HG02938 (cell line): ENCODE data around the gene BCL10.

ENCODE experiments used
- ATAC-seq: cut with Tn5 transposase; IDR thresholded peaks from one replicate; pipeline ENCODE4 v1.9.1; 2021; ENCODE audit warnings: mild to moderate bottlenecking, moderate library complexity; ENCODE audit not compliant: unreplicated experiment

The BCL10 gene

DNA sequence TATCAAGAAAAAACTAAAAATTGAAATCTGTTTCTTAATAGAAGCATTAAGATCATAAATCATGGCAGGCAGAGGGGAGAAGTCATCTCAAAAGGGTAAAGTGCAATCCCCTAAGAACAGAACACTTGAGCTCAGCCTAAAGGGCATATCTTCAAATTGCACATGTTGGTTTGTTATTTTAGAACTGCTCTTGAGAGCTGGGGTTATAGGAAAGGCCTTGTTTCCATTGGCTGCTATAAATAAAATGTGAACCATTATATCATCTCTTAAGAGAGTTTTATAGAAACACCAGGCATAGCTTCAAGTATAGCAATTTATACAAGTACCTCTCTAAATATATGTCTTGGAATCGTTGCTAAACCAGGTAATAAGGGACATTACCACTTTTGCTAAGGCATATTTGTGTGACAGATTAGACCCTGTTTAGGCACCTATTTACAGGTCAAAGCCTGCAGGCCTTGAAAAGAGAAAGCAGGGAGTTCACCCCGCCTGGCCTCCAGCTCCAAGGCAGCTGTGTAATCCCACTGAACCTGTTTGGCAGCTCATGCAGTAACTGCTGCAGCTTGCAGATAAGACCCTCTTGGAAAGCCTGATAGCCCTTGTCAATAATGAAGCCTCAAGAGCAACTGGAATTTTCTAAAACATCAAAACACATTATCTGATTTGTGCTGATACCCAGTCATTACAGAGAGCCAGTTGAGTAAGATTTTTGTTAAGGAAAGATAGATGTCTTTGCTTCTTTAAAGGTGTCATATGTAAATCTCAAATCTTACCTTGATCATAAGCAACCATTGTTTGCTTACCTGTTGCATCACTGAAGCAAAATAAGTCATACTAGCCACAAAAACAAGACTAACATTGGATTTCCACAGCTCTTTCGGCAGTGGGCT, 51.5 kb downstream of the BCL10 start:
- ATAC-seq = no peak

DNA sequence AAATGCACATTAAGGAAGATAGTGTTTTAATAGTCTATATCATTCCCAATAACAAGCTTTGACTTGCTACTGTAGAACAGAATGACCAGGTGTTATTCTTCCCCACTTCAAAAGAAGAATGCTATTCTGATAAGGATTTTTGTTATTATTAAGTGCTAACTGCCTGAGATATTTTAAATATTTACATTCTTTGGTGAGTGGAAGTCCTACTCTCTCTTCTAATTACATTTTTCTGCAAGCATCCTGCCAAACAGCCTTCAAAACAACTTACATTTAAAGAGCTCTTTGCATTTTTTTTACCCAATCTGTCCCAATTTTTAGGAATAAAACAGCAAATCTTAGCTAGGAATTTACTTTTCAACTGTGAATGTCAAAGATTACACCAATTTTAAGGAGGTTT, 52.1 kb downstream of the BCL10 start:
- ATAC-seq = no peak

DNA sequence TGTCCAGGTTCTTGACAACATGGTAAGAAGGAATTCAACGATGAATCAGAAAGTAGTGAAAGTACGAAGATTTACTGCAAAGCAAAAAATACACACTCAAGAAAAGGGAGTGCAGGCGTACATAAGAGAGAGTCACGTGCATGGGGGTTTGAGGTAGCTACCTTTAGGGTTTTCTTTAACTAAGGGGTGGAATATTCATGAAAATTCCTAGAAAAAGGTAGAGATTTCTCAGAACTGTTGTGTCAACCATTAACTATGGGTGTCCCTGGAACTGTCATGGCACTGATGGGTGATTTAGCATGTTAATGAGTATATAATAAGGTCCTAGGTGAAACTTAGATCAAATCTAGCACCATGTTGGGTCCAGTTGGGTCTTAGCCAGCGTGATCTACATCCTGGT, 53.1 kb downstream of the BCL10 start:
- no peak for ATAC-seq

DNA sequence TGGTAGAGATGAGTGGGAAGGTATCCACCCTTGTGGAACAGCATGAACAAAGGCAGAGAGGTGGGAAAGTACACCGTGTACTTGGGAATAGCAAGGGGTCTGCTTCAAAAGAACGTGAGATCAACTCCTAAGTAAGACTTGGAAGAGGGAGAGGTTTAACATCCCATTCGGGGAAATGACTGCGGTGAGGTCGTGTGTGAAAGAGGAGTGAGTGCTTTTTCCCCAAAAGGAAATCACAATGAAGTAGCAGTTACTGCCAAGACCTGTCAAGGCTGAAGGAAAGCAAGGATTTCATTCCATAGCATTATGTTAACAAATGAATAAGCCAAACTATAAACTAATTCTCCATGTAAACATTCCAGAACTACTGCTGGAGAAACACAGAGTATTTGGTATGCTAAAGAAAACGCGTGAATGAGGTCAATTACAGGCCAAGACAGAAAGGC, 55.7 kb downstream of the BCL10 start:
- no peak for ATAC-seq

DNA sequence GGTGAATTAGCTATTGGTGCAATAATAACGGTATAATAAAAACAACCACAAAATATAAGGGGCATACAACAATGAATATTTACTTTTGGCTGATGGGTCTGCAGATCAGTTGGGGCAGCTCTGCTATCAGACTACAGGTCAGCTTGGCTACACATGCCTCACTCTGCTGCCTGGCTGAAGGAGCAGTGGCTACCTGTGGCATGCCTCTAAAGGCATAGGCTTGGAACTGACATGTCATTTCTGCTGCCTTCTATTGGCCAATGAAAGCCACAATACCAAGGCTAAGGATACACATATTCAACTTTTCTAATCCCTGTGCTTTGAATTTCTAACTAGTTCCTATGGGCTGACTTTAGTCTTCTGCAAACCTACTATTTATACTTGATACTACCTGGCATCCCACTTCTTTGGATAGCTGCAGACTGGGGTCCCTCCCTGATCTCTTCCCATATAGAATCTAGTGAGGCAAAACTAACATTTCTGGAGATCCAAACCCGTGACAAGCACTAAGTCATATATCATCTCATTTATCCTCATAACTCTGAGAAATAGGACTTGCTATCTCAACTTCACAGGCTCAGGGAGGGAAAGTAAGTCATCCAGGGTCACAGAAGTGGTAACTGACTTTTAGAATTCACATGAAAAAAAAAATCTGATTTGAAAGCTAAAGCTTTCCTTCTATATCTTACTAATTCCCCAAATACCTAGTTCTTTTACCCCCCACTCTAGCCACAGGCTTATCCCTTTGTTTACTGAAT, 56.4 kb downstream of the BCL10 start:
- ATAC-seq = no peak

DNA sequence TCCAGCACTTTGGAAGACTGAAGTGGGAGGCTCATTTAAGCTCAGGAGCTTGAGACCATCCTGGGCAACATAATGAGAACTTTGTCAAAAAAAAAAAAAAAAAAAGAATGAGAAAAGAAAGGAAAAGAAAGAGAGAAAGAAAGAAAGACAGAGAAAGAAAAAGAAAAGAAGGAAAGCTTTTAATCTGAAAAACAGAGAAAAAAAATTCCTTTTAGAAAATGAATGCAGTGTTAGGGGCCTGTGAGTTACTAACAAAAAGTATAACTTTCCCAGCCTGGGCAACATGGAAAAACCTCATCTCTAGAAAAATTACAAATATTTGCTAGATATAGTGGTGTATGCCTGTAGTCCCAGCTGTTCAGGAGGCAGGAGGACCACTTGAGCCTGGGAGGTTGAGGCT, 59.7 kb downstream of the BCL10 start:
- ATAC-seq = no peak
